ENCODE results near the gene HACD3. TPM values are rescaled to one million over a fixed set of nuclear protein-coding genes. Genes with fewer than 3 reads are reported as not detected.
A peak's percentile ranks its signal among the peaks of the same experiment; 100 is the strongest.
"Not testable (repeated sequence)": the region's sequence is repeated elsewhere in the genome, so short reads cannot be mapped to it uniquely, and the experiment has no call there.

The HACD3 gene
- total RNA-seq, 1 donor from 2014 or later = 123 TPM

GRCh38 chr15:65533057-65533756 is 2.9 kb downstream of the HACD3 start:
- TF ChIP-seq CTCF (conservative IDR thresholded peaks at IDR 0.05) = no peak
- no peaks in the 10 kb centered on the region for H3K27me3 Mint-ChIP-seq
- H3K27ac Mint-ChIP-seq = peak overlapping the region; percentile 92
- peak overlapping the region; percentile 81 for H3K4me3 Mint-ChIP-seq
- peaks cover 36% of the 10 kb centered on the region for H3K4me1 Mint-ChIP-seq (ENCODE audit: unreplicated experiment)
- no peaks in the 10 kb centered on the region for H3K9me3 Mint-ChIP-seq
- peaks cover 18% of the 10 kb centered on the region for H3K36me3 Mint-ChIP-seq
- no peak for DNase-seq (ENCODE audit: extremely low spot score, unreplicated experiment)

- Mint-ChIP-seq H3K4me3 (no peak overlapping the region), H3K27me3 (no peaks in the 10 kb centered on the region), H3K27ac (no peak overlapping the region), H3K9me3 (no peaks in the 10 kb centered on the region), H3K4me1 (ENCODE audit: unreplicated experiment) (peaks cover 33% of the 10 kb centered on the region), H3K36me3 (peaks cover 21% of the 10 kb centered on the region)
- no peak for DNase-seq (ENCODE audit: extremely low spot score, unreplicated experiment)
- TF ChIP-seq CTCF (conservative IDR thresholded peaks at IDR 0.05) = no peak
Measured at GRCh38 chr15:65535192-65535591, 4.9 kb downstream of the HACD3 start.

GRCh38 chr15:65540314-65540713 is 10.1 kb downstream of the HACD3 start:
- DNase-seq (ENCODE audit: extremely low spot score, unreplicated experiment) = no peak
- peaks cover 11% of the 10 kb centered on the region for H3K36me3 Mint-ChIP-seq
- H3K4me3 Mint-ChIP-seq = no peak overlapping the region
- H3K27me3 Mint-ChIP-seq = no peaks in the 10 kb centered on the region
- no peak for TF ChIP-seq CTCF (conservative IDR thresholded peaks at IDR 0.05)
- H3K4me1 Mint-ChIP-seq (ENCODE audit: unreplicated experiment) = peaks cover 11% of the 10 kb centered on the region
- H3K9me3 Mint-ChIP-seq = no peaks in the 10 kb centered on the region
- H3K27ac Mint-ChIP-seq = no peak overlapping the region

GRCh38 chr15:65541231-65541820 is 11.1 kb downstream of the HACD3 start:
- TF ChIP-seq CTCF (conservative IDR thresholded peaks at IDR 0.05) = no peak
- H3K36me3 Mint-ChIP-seq = peaks cover 8% of the 10 kb centered on the region
- H3K4me3 Mint-ChIP-seq = no peak overlapping the region
- H3K9me3 Mint-ChIP-seq = no peaks in the 10 kb centered on the region
- H3K4me1 Mint-ChIP-seq (ENCODE audit: unreplicated experiment) = peaks cover 11% of the 10 kb centered on the region
- DNase-seq (ENCODE audit: extremely low spot score, unreplicated experiment) = no peak
- H3K27ac Mint-ChIP-seq = no peak overlapping the region
- no peaks in the 10 kb centered on the region for H3K27me3 Mint-ChIP-seq

GRCh38 chr15:65547841-65548240 is 17.6 kb downstream of the HACD3 start:
- Mint-ChIP-seq H3K9me3 (no peaks in the 10 kb centered on the region), H3K27me3 (no peaks in the 10 kb centered on the region), H3K36me3 (peaks cover 4% of the 10 kb centered on the region), H3K27ac (no peak overlapping the region), H3K4me1 (ENCODE audit: unreplicated experiment) (peaks cover 20% of the 10 kb centered on the region), H3K4me3 (no peak overlapping the region)
- no peak for TF ChIP-seq CTCF (conservative IDR thresholded peaks at IDR 0.05)
- no peak for DNase-seq (ENCODE audit: extremely low spot score, unreplicated experiment)

- not testable (repeated sequence) for H3K4me3 Mint-ChIP-seq; H3K27me3 Mint-ChIP-seq; DNase-seq (ENCODE audit: extremely low spot score, unreplicated experiment); H3K27ac Mint-ChIP-seq; H3K9me3 Mint-ChIP-seq
- H3K36me3 Mint-ChIP-seq = peaks cover 16% of the 10 kb centered on the region
- peaks cover 20% of the 10 kb centered on the region for H3K4me1 Mint-ChIP-seq (ENCODE audit: unreplicated experiment)
Measured at GRCh38 chr15:65549288-65549687, 19.0 kb downstream of the HACD3 start.
